GM21576 (cell line): ENCODE results near the gene SLC35E2B.

Experiments
- ATAC-seq: cut with Tn5 transposase; IDR thresholded peaks from one replicate; pipeline ENCODE4 v1.9.1; 2021; ENCODE audit warnings: mild to moderate bottlenecking, moderate library complexity; ENCODE audit not compliant: unreplicated experiment

Gene SLC35E2B

DNA sequence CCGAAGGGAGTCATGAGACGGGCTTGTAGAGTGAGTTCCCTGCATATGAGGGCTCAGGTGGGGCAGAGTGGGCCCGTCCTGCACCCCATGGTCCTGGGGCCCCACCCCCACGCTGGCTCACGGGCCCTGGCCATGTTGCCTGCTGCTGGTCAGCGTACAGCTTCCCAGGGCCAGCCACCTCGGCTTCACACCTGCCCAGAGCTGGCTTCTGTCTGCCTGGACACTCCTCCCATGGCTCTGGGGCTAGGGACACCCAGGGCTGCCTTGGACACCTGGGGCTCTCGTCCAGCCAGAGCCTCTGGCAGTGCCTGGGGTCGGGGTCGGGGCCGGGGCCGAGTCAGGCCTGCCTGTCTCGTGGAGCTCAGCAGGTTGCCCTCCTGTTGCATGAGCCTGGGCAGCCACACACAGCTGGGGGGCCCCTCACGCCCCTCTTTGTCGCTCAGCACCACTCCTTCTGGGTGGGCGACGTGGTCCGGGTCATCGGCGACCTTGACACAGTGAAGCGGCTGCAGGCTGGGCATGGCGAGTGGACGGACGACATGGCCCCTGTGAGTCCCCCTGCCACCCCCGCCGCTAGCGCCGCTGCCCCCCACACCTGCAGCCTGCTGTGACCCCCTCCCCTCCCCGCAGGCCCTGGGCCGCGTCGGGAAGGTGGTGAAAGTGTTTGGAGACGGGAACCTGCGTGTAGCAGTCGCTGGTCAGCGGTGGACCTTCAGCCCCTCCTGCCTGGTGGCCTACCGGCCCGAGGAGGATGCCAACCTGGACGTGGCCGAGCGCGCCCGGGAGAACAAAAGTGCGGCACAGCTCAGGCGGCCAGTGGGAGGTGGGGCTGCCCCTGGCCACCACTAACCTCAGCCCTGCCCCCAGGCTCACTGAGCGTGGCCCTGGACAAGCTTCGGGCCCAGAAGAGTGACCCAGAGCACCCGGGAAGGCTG, 66.1 kb downstream of the SLC35E2B start:
- no peak for ATAC-seq

GRCh38 chr1:1625824-1626206, 66.8 kb downstream of the SLC35E2B start:
- no peak for ATAC-seq

DNA sequence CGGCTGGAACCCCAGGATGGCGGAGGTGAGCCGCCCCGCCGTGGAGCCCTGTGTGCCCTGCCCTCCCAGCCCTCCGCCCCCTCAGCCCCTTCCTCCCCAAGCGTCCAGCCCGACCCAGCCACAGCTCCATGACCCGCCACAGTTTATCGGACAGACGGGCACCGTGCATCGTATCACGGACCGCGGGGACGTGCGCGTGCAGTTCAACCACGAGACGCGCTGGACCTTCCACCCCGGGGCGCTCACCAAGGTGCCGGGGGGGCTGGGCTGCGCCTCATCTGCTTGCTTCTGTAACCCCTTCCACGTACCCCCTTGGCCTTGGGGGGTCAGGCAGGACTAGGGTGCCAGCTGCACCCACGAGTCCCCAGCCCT, 67.2 kb downstream of the SLC35E2B start:
- ATAC-seq, result no peak

GRCh38 chr1:1624443-1625403, 67.9 kb downstream of the SLC35E2B start:
- no peak for ATAC-seq

DNA sequence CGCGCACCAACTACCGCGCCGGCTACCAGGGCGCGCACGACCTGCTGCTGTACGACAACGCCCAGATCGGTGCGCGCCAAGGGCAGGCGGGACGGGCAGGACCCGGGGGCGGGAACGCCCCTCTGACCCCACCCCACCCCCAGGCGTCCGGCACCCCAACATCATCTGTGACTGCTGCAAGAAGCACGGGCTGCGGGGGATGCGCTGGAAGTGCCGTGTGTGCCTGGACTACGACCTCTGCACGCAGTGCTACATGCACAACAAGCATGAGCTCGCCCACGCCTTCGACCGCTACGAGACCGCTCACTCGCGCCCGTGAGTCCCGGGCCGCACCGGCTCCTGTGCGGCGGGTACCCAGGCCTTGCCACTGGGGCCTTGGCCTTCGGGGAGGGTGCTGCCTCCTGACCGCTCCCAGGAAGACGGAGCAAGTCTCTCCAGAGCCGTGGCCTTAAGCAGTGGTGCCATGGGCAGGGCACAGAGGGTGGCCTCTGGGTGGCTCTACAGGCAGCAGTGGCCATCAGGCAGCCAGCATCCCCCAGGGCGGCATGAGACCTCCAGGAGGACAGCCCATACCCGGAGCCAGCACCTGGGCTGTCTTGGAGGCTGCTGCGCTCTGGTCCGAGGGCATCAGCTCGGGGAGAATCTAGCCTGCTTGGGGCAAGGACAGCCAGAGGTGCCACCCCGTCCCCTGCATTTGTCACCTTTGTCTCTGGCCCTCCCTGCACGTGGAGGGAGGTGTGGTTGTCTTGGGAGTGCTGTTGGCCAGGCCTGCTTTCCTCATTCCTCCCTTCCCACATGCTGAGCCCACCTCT, 68.8 kb downstream of the SLC35E2B start:
- ATAC-seq, result no peak

- ATAC-seq, result no peak
Observed at GRCh38 chr1:1623181-1623630, 69.4 kb downstream of the SLC35E2B start.

GRCh38 chr1:1622788-1623094, 69.9 kb downstream of the SLC35E2B start:
- ATAC-seq, result no peak

DNA sequence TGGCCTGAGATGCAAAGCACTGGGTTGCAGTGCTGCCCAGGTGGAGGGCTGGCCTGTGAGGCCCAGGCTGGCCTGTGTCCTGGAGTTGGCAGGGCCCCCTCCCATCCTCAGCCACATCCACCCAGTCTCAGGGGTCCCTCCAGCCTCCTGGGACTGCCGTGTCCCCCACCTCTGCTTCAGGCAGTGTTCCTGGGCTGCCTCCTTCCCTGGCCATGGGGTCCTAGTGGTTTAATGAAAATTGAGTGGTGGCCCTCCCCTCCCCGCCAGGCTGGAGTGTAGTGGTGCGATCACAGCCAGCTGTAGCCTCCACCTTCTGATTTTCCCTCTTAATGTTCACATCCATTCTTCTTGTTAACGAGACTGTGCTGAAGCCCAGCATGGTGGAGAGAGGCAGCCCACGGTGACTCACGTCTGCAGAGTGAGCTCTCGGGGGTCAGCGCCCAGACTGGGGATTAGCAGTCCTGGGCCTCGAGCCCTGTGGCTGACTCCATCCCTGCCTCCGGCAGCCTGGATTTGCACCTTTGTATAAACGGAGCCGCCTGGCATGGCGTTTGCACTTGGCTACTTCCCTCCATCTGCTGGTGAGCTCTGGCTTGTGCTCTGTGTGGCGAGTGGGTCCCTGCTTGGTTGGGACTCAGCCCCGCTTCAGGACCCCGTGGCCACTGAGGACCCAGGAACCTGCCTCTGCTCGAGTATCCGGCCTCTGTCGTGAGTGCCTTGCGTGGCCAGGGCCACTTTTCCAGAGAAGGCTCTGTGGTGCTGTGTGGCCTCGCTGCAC, 70.4 kb downstream of the SLC35E2B start:
- ATAC-seq, result no peak

DNA sequence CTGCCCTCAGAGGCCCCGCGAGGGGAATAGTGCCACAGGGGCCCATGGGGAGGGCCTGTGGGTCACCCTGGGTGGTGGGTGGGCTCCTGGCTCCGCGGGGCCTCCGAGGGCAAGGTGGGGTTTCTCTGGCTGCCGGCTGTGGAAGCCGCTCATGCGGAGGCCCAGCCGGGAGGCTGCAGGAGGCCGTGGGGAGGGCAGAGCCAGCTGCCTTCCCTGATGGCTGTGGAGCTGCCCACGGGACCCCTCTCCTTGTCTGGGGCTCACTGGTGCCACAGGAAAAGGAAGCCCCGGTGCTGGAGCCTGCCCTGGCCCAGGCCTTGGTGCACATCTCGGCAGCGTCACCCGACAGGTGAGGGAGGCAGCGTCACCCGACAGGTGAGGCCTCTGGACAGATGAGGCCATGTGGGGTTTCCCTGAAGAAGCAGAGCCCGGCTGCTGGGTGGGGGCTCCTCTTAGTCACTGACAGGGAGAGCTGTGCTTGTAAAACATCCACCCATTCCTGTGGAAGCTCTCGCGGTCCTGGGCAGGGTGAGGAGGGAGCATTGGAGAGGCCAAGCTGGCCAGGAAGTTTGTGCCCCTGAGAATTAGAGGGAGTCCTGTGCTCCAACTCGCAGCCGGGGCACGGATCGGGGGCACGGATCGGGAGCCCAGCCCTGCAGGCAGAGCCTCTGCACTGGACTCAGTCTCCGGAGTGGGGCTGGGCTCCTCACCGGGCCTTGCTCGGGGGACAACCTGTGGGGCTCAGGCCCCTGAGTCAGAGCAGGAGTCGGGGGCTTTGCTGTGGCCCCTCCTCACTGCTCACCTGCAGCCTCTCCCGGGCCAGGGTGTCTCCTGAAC, 71.2 kb downstream of the SLC35E2B start:
- no peak for ATAC-seq

DNA sequence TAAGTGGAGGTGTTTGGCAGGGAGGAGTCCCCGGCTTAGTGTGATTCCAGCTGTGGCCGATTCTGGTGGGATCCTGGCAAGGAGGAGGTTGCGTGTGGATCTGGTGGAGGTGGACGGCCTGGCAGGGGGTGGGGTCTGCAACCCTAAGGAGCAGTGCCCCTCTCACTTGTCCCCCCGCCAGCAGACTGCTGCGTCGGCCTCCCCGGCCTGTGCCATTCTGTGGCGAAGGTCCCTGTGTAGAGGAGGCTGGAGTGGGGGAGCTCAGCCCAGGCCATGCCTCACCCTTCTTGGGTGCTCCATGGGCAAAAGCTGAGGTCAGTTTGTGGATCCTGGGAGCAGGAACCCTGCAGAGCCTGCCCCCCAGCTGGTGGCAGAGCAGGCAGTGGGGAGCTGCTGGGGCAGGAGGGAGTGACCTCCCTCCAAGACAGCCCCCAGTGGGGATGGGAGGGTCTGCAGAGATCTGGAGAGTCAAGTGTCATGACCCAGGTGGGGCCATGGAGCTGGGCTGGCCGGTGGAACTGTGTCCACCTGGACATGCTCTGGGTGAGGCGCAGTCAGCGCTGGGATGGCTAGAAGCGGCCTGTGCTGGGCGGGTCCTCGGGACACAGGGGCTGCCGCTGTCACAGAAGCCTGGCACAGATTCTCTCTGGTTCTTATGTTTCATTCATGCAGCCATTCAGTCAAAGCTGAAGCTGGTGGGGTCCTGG, 72.0 kb downstream of the SLC35E2B start:
- no peak for ATAC-seq

DNA sequence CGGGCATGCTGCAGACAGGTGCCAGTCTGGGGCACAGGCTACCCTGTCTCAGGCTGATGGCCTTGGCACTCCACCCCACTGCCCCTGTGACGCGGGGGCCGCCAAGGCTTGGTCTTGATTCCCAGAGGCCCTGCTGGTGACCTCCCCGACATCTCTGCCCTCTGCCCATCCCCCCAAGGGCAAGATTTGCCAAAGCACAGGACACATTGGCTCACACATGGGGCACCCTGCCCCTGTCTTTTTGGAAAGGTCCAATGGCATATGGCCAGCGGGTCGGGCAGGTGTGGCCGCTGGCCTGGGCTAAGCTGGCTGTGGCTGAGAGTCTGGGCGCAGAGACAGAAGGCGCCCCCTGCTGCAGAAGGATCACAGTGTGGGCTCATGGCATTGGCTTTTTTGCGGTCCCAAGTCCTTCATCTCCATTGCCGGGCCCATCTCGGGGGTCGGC, 72.7 kb downstream of the SLC35E2B start:
- ATAC-seq, result no peak

- ATAC-seq, result no peak
Observed at GRCh38 chr1:1618396-1619068, 74.1 kb downstream of the SLC35E2B start.

- no peak for ATAC-seq
Observed at GRCh38 chr1:1617925-1618324, 74.7 kb downstream of the SLC35E2B start.

GRCh38 chr1:1617516-1617915, 75.1 kb downstream of the SLC35E2B start:
- ATAC-seq, result no peak

GRCh38 chr1:1616838-1617237, 75.8 kb downstream of the SLC35E2B start:
- no peak for ATAC-seq

DNA sequence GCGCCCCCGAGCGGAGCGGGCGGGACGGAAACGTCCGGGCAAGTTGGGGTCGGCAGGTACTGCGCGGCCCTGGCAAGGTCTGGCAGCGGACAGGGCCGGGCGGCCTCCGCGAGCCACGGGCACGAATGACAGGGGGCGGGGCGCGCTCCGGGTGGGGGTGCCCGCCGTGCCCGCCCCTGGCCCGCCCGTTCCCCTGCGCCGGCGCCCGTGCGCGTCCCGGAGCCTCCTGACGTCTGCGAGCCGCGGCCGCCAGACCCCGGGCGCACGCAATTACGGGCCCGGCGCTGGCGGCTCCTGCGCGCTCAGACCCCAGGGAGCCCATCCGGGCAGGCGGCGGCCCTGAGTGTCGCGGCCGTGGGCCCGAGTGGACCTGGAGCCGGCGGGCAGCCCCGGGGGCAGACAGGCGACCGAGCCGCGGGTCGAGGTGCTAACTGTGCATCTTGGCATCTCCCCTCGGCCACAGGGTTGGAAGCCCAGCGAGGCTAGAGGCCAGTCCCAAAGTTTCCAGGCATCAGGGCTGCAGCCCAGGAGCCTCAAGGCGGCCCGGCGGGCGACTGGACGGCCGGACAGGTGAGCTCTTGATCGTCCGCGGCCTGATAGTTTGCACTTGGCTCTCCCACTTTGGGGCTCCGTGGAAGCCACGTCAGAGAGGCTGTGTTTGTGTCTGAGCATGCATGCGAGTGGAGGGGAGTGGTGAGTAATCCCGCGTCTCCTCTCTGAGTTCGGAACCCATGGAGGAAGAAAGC, 76.4 kb downstream of the SLC35E2B start:
- peak; percentile 17 for ATAC-seq
